Progenitor cell of endocrine pancreas (in vitro differentiated cells): Measurements from ENCODE around the gene RCN2. TPM values are rescaled to one million over a fixed set of nuclear protein-coding genes. Genes with fewer than 3 reads are reported as not detected.

Experiments used
- DNase-seq: peaks from one replicate; pipeline ENCODE4 v3.0.0; 2021; ENCODE audit warnings: low spot score; ENCODE audit not compliant: unreplicated experiment
- H3K27ac Mint-ChIP-seq: 2 replicates; pipeline ENCODE4 v1.8.0; 2021; ENCODE audit warnings: mild to moderate bottlenecking, moderate library complexity, mixed read lengths
- H3K27me3 Mint-ChIP-seq: 2 replicates; pipeline ENCODE4 v1.8.0; 2021; ENCODE audit warnings: mixed read lengths
- H3K36me3 Mint-ChIP-seq: 2 replicates; pipeline ENCODE4 v1.8.0; 2022; ENCODE audit warnings: mixed read lengths; ENCODE audit not compliant: insufficient read depth
- H3K4me1 Mint-ChIP-seq: 2 replicates; pipeline ENCODE4 v1.8.0; 2021; ENCODE audit warnings: low read depth, mixed read lengths
- H3K4me3 Mint-ChIP-seq: 2 replicates; pipeline ENCODE4 v1.8.0; 2021; ENCODE audit warnings: low read depth, mild to moderate bottlenecking, moderate library complexity, mixed read lengths
- H3K9me3 Mint-ChIP-seq: 2 replicates; pipeline ENCODE4 v1.8.0; 2021; ENCODE audit warnings: low read depth, mixed read lengths
- CTCF ChIP-seq: fragments of 200-600 bp; sonication (generic); IDR thresholded peaks from one replicate; pipeline ENCODE4 v1.5.0; 2021; ENCODE audit warnings: antibody characterized with exemption, mild to moderate bottlenecking; ENCODE audit not compliant: unreplicated experiment
- total RNA-seq: library from RNA; stranded (reverse); gene quantifications from 2 replicates; pipeline ENCODE4 v1.2.1, GENCODE V29; 2021

Gene RCN2
- total RNA-seq, 1 donor from 2014 or later: 236 TPM

DNA sequence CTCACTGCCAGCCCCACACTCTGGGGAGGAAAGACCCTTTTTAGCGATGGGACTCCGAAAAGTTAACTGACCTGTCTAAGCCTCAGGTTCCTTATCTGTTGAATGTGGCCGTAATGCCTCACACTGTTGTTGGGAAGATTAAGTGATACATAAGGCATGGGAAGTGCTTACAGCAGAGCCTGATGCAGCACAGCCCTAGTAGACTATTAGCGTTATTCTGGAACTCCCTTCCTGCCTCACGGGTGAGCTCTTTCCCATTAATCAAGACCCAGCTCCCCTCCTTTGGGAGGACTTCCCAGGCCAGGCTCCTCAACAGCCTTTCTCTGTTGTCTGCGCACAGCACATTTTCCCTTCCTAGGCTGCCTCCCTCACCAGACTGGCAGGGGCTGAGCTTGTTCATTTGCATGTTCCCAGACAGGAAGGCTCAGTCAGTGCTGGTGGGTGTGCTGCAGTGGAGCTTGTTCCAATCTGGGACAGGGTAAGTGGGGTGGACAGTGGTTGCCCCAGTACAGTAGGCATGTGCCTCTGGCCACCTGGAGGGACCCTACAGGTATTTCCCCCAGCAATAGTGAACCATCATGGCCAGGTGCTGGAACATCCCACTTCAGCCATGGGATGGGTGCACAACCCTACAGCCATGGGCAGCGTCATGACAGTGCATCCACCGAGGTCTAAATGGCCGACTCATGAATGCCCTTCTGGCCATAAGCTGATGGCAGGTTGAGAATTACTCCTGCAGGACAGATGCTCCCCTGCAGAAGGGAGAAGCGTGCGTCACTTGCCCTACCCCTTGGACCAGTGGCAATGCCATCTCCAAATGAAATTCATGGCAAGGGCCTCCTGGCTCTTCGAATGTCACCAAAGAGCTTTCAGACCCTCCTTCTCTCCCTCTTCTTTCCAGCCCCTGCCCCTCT lies 57.6 kb downstream of the RCN2 start:
- H3K27me3 Mint-ChIP-seq: peaks cover 20% of the 10 kb centered on the region
- H3K36me3 Mint-ChIP-seq: no peaks in the 10 kb centered on the region
- no peak for TF ChIP-seq CTCF
- no peak overlapping the region for H3K4me3 Mint-ChIP-seq
- peaks cover 9% of the 10 kb centered on the region for H3K4me1 Mint-ChIP-seq
- peak overlapping the region; percentile 15 for H3K27ac Mint-ChIP-seq
- DNase-seq: no peak
- no peaks in the 10 kb centered on the region for H3K9me3 Mint-ChIP-seq

GRCh38 chr15:76991048-76991447 lies 59.5 kb downstream of the RCN2 start:
- peaks cover 20% of the 10 kb centered on the region for H3K27me3 Mint-ChIP-seq
- no peaks in the 10 kb centered on the region for H3K9me3 Mint-ChIP-seq
- no peak for DNase-seq
- no peak for TF ChIP-seq CTCF
- peaks cover 9% of the 10 kb centered on the region for H3K4me1 Mint-ChIP-seq
- no peaks in the 10 kb centered on the region for H3K36me3 Mint-ChIP-seq
- no peak overlapping the region for H3K4me3 Mint-ChIP-seq
- no peak overlapping the region for H3K27ac Mint-ChIP-seq

- Mint-ChIP-seq H3K9me3 (no peaks in the 10 kb centered on the region), H3K4me1 (peaks cover 9% of the 10 kb centered on the region), H3K27me3 (peaks cover 20% of the 10 kb centered on the region), H3K27ac (no peak overlapping the region), H3K4me3 (no peak overlapping the region), H3K36me3 (no peaks in the 10 kb centered on the region)
- TF ChIP-seq CTCF: no peak
- DNase-seq: no peak
These were observed 60.4 kb downstream of the RCN2 start for GRCh38 chr15:76991741-76992645.

DNA sequence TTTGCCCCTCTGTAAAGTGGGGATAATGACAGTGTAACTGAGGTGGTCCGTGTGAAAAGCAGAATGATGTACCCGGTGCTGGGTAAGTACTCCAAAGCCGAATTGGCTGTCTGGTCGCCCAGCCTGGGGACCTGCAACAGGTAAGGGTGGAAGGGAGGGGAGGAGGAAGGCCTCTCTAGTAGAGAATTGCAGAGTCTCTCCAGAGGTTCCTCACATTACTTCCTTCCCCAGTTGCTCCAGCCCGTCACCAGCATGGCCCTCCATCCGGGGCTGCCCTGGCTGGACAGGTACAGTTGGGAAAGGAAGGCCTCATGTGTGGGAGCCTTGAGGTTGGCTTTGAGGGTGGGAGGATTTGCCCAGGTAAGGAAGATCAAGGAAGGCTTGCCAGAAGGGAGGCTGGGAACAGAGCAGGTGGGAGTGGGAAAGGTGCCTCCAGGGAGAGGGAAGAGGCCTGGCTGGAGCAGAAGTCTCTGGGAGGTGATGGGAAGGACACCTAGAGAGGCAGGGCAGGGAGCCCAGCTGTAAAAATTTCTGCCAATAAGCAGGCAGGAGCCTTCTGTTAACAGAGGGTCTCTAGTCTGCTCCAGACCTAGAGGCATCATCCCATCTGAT lies 61.7 kb downstream of the RCN2 start:
- H3K27ac Mint-ChIP-seq: no peak overlapping the region
- H3K9me3 Mint-ChIP-seq: no peaks in the 10 kb centered on the region
- H3K4me1 Mint-ChIP-seq: peaks cover 9% of the 10 kb centered on the region
- no peak for TF ChIP-seq CTCF
- H3K27me3 Mint-ChIP-seq: peaks cover 20% of the 10 kb centered on the region
- no peaks in the 10 kb centered on the region for H3K36me3 Mint-ChIP-seq
- DNase-seq: no peak
- no peak overlapping the region for H3K4me3 Mint-ChIP-seq

GRCh38 chr15:76994001-76994400 lies 62.5 kb downstream of the RCN2 start:
- no peak for TF ChIP-seq CTCF
- Mint-ChIP-seq H3K27me3 (peaks cover 23% of the 10 kb centered on the region), H3K4me1 (peaks cover 7% of the 10 kb centered on the region), H3K36me3 (no peaks in the 10 kb centered on the region), H3K4me3 (no peak overlapping the region), H3K27ac (no peak overlapping the region), H3K9me3 (no peaks in the 10 kb centered on the region)
- DNase-seq: no peak
